GM23338 (cell line): ENCODE measurements around the gene KHDC1.

Experiments
- EZH2 ChIP-seq: fragments of 200-600 bp; sonication (generic); IDR thresholded peaks from one replicate; pipeline ENCODE4 v1.8.0; 2017; ENCODE audit warnings: antibody characterized with exemption, mild to moderate bottlenecking, low read depth; ENCODE audit not compliant: unreplicated experiment
- TF ChIP-seq, protein P1 (sequence below), 2 experiments: fragments of 200-600 bp in 1 of 2; sonication (generic) in 1 of 2; conservative IDR thresholded peaks; 2 replicates each; pipeline versions ENCODE4 v1.5.1 to v1.6.1; 2016 to 2017; ENCODE audit warnings: antibody characterized with exemption in 2 of 2, low read depth in 2 of 2, mild to moderate bottlenecking in 2 of 2, moderate library complexity in 1 of 2

DNA sequence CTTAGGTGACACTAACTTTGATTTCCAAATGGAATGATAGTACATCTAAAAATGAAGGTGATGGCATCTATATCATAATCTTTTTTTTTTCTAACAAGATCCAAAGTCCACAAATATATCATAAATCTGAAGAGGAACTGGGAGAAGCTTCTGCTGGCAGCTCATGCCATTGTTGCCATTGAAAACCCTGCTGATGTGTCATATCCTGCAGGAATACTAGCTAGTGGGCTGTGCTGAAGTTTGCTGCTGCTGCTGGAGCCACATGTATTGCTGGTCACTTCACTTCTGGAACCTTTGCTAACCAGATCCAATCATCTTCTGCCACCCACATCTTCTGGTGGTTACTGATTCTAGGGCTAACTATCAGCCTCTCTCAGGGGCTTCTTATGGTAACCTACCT lies 27.4 kb upstream of the KHDC1 start:
- TF ChIP-seq, protein P1, sequence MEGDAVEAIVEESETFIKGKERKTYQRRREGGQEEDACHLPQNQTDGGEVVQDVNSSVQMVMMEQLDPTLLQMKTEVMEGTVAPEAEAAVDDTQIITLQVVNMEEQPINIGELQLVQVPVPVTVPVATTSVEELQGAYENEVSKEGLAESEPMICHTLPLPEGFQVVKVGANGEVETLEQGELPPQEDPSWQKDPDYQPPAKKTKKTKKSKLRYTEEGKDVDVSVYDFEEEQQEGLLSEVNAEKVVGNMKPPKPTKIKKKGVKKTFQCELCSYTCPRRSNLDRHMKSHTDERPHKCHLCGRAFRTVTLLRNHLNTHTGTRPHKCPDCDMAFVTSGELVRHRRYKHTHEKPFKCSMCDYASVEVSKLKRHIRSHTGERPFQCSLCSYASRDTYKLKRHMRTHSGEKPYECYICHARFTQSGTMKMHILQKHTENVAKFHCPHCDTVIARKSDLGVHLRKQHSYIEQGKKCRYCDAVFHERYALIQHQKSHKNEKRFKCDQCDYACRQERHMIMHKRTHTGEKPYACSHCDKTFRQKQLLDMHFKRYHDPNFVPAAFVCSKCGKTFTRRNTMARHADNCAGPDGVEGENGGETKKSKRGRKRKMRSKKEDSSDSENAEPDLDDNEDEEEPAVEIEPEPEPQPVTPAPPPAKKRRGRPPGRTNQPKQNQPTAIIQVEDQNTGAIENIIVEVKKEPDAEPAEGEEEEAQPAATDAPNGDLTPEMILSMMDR (conservative IDR thresholded peaks at IDR 0.05; ENCODE audit: low read depth in 2 of 2): no peak
- no peak for TF ChIP-seq EZH2
